Heart left ventricle (tissue), 13 donors: ENCODE data around the gene DIAPH2.

Source experiments
- CTCF ChIP-seq, 12 donors: fragments of 200-600 bp; sonication (generic) in 4 of 12; IDR thresholded peaks; one replicate each; pipeline versions ENCODE4 v1.5.0 to v1.8.0; 2018 to 2022; ENCODE audit warnings: antibody characterized with exemption in 12 of 12, mild to moderate bottlenecking in 5 of 12
- POLR2A ChIP-seq, 2 donors: fragments of 450-650 bp; IDR thresholded peaks; one replicate each; pipeline ENCODE4 v1.6.1; 2017; ENCODE audit warnings: antibody characterized with exemption in 2 of 2, mild to moderate bottlenecking in 2 of 2, moderate library complexity in 2 of 2
- donor health status: ischemic (EF 13 %, LVEDD 7.1; RV severe dilation, severe dysfunction).
- donor health status: DM: no; HTN: yes; CAD: no.
- donor health status: DM: no; HTN: no; CAD: no.
- donor health status: ischemic (EF 25% LVEDD 6.9; RV normal size, moderate dysfunction).
- donor health status: ischemic (EF 25% LVEDD 5.7; RV mildly dilated, moderate dysfunction).
- donor health status: ischemic (EF 35%, LVEDD 5.7; RV mildly dilated, moderate dysfunction).
- donor health status: nonischemic (EF 11% LVEDD 7.7; RV severe dilation, severe dysfunction).
- donor health status: DM: yes; HTN: yes; CAD: no.
- donor health status: PGD.
- donor health status: ischemic (EF 29% LVEDD 5.4; RV normal size, mild dysfunction).
- donor health status: nonischemic (EF 23%, LVEDD 6.1; RV moderate dilation, normal function).

GRCh38 chrX:97199501-97199900, 514.9 kb downstream of the DIAPH2 start:
- TF ChIP-seq CTCF (IDR thresholded peaks at IDR 0.05) (no peak), POLR2A (IDR thresholded peaks at IDR 0.05) (no peak)
